GM12878 (cell line): ENCODE data around the gene AOPEP.

Experiments
- CTCF ChIP-seq, 3 experiments: IDR thresholded peaks in 2 of 3; conservative IDR thresholded peaks in 1 of 3; 2 replicates each; pipeline ENCODE4 v1.5.1; 2011; ENCODE audit warnings: low read depth in 3 of 3, low read length in 3 of 3, mild to moderate bottlenecking in 3 of 3, control low read depth in 2 of 3, moderate library complexity in 2 of 3, inconsistent platforms in 1 of 3, mixed read lengths in 1 of 3; ENCODE audit not compliant: control insufficient read depth in 2 of 3, insufficient read depth in 1 of 3; ENCODE audit errors: extremely low read depth in 1 of 3
- NFYB ChIP-seq: IDR thresholded peaks from 2 replicates; pipeline ENCODE4 v1.6.1; 2011; ENCODE audit warnings: low read depth, mild to moderate bottlenecking, low read length, improper control_type of control experiment, moderate library complexity; ENCODE audit not compliant: insufficient read depth

- TF ChIP-seq CTCF (IDR thresholded peaks at IDR 0.05 in 2 of 3, conservative IDR thresholded peaks at IDR 0.05 in 1 of 3; ENCODE audit: control insufficient read depth in 2 of 3, extremely low read depth in 1 of 3, insufficient read depth in 1 of 3, low read depth in 3 of 3, low read length in 3 of 3) (no peak), NFYB (no peak)
Measured at GRCh38 chr9:95099321-95100070, 373.0 kb downstream of the AOPEP start.
